Spleen (tissue), 7 donors: ENCODE data around the gene CHIC2.

Experiments
- CTCF ChIP-seq, 11 experiments: fragments of 200-600 bp in 7 of 11; fragments of 450-650 bp in 4 of 11; sonication (generic) in 4 of 11; IDR thresholded peaks in 8 of 11; conservative IDR thresholded peaks in 3 of 11; 1 replicate in 7 of 11; 2 replicates in 4 of 11; pipeline versions ENCODE4 v1.4.0 to v1.8.0; 2016 to 2021; ENCODE audit warnings: antibody characterized with exemption in 11 of 11, inconsistent platforms in 4 of 11, mild to moderate bottlenecking in 1 of 11
- POLR2A ChIP-seq, 3 donors: fragments of 450-650 bp; IDR thresholded peaks; one replicate each; pipeline ENCODE4 v1.5.1; 2017; ENCODE audit warnings: antibody characterized with exemption in 3 of 3, mild to moderate bottlenecking in 1 of 3
- POLR2AphosphoS5 ChIP-seq, 3 donors: sonication (generic); formaldehyde crosslinking; IDR thresholded peaks; one replicate each; pipeline ENCODE4 v1.5.1; 2017; ENCODE audit warnings: antibody characterized with exemption in 3 of 3
- donor health status: DM: no; HTN: no; CAD: no; lungs with moderate emphysema.
- donor health status: DM: no; HTN: no; CAD: no.
- donor health status: DM: no; HTN: no; CAD: no.

- TF ChIP-seq CTCF (IDR thresholded peaks at IDR 0.05 in 8 of 11, conservative IDR thresholded peaks at IDR 0.05 in 3 of 11) = no peak
- TF ChIP-seq POLR2AphosphoS5 (IDR thresholded peaks at IDR 0.05) = no peak
- no peak for TF ChIP-seq POLR2A (IDR thresholded peaks at IDR 0.05)
Measured at GRCh38 chr4:54061873-54062272, 2.5 kb downstream of the CHIC2 start.
